MCF 10A (cell line): Measurements from ENCODE around the gene LNPEP. TPM values are rescaled to one million over a fixed set of nuclear protein-coding genes. Genes with fewer than 3 reads are reported as not detected.
"Not testable (repeated sequence)": the region's sequence is repeated elsewhere in the genome, so short reads cannot be mapped to it uniquely, and the experiment has no call there.

Experiments
- BruUV-seq: library from RNA; stranded (reverse); fragments of 400-500 nt; replicated peaks from 2 replicates; lab custom pipeline; 2021; lab: Mats Ljungman, UMichigan
- CTCF ChIA-PET: fragments of 300-600 bp; sonication (Branson Sonifier 250); formaldehyde crosslinking; extraction: SDS; loops from one replicate; lab custom pipeline; 2021; ENCODE audit warnings: antibody characterized with exemption, inconsistent platforms; lab: Yijun Ruan, JAX
- POLR2A ChIA-PET: fragments of 300-600, 350-650 bp; sonication (Branson Sonifier 250); formaldehyde crosslinking; extraction: SDS; loops from one replicate; lab custom pipeline; 2020; ENCODE audit warnings: antibody characterized with exemption, inconsistent platforms; lab: Yijun Ruan, JAX
- DNase-seq: peaks from one replicate; pipeline ENCODE4 v3.0.0-alpha.2; 2018; ENCODE audit not compliant: unreplicated experiment
- H3K27ac Mint-ChIP-seq: one replicate; pipeline ENCODE4 v1.8.0; 2022; ENCODE audit warnings: mild to moderate bottlenecking, low read depth, mixed read lengths; ENCODE audit not compliant: unreplicated experiment
- H3K27me3 Mint-ChIP-seq: one replicate; pipeline ENCODE4 v1.8.0; 2022; ENCODE audit warnings: mixed read lengths; ENCODE audit not compliant: insufficient read depth, unreplicated experiment
- H3K36me3 Mint-ChIP-seq: one replicate; pipeline ENCODE4 v1.8.0; 2022; ENCODE audit warnings: mild to moderate bottlenecking, moderate library complexity, mixed read lengths; ENCODE audit not compliant: insufficient read depth, unreplicated experiment
- H3K4me1 Mint-ChIP-seq: one replicate; pipeline ENCODE4 v1.8.0; 2022; ENCODE audit warnings: mixed read lengths; ENCODE audit not compliant: insufficient read depth, unreplicated experiment
- H3K4me3 Mint-ChIP-seq: one replicate; pipeline ENCODE4 v1.8.0; 2022; ENCODE audit warnings: mild to moderate bottlenecking, moderate library complexity, mixed read lengths; ENCODE audit not compliant: unreplicated experiment
- H3K9me3 Mint-ChIP-seq: one replicate; pipeline ENCODE4 v1.8.0; 2022; ENCODE audit warnings: mixed read lengths; ENCODE audit not compliant: unreplicated experiment
- intact Hi-C: fragments of 100-400 bp; cut with micrococcal nuclease; formaldehyde crosslinking; loops from 2 replicates; pipeline ENCODE4 v1.14.1; 2022
- total RNA-seq: library from RNA; stranded (reverse); gene quantifications from 2 replicates; pipeline ENCODE4 v1.2.3, GENCODE V29; 2022
- TF ChIP-seq, protein P1 (sequence below): fragments of 200-600 bp; IDR thresholded peaks from one replicate; pipeline ENCODE4 v1.8.0; 2022; ENCODE audit warnings: antibody characterized with exemption, mild to moderate bottlenecking; ENCODE audit not compliant: unreplicated experiment

The LNPEP gene
- total RNA-seq, 1 experiment from 2014 or later: 26.4 TPM

- H3K4me3 Mint-ChIP-seq: no peak overlapping the region
- no TSS peak for BruUV-seq
- intact Hi-C loops: no loop called here
- H3K27me3 Mint-ChIP-seq: no peaks in the 10 kb centered on the region
- TF ChIP-seq, protein P1, sequence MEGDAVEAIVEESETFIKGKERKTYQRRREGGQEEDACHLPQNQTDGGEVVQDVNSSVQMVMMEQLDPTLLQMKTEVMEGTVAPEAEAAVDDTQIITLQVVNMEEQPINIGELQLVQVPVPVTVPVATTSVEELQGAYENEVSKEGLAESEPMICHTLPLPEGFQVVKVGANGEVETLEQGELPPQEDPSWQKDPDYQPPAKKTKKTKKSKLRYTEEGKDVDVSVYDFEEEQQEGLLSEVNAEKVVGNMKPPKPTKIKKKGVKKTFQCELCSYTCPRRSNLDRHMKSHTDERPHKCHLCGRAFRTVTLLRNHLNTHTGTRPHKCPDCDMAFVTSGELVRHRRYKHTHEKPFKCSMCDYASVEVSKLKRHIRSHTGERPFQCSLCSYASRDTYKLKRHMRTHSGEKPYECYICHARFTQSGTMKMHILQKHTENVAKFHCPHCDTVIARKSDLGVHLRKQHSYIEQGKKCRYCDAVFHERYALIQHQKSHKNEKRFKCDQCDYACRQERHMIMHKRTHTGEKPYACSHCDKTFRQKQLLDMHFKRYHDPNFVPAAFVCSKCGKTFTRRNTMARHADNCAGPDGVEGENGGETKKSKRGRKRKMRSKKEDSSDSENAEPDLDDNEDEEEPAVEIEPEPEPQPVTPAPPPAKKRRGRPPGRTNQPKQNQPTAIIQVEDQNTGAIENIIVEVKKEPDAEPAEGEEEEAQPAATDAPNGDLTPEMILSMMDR: no peak
- H3K36me3 Mint-ChIP-seq: no peaks in the 10 kb centered on the region
- POLR2A ChIA-PET: no interaction called here
- no peak for DNase-seq
- no peaks in the 10 kb centered on the region for H3K4me1 Mint-ChIP-seq
- no peak overlapping the region for H3K27ac Mint-ChIP-seq
- no peaks in the 10 kb centered on the region for H3K9me3 Mint-ChIP-seq
- CTCF ChIA-PET: no interaction called here
These were observed 141.4 kb downstream of the LNPEP start for GRCh38 chr5:97077246-97077645.

GRCh38 chr5:97078958-97079743 is 143.3 kb downstream of the LNPEP start:
- BruUV-seq: no TSS peak
- peak; percentile 6 for DNase-seq
- no peaks in the 10 kb centered on the region for H3K9me3 Mint-ChIP-seq
- no peaks in the 10 kb centered on the region for H3K4me1 Mint-ChIP-seq
- H3K36me3 Mint-ChIP-seq: no peaks in the 10 kb centered on the region
- POLR2A ChIA-PET: interaction anchor here (0.5 kb wide), 1 partner anchor 51 kb away, joined by 3 read pairs; no protein-coding TSS in a partner anchor
- TF ChIP-seq, protein P1: no peak
- intact Hi-C loops: no loop called here
- CTCF ChIA-PET: no interaction called here
- H3K27me3 Mint-ChIP-seq: no peaks in the 10 kb centered on the region
- H3K4me3 Mint-ChIP-seq: no peak overlapping the region
- no peak overlapping the region for H3K27ac Mint-ChIP-seq

DNA sequence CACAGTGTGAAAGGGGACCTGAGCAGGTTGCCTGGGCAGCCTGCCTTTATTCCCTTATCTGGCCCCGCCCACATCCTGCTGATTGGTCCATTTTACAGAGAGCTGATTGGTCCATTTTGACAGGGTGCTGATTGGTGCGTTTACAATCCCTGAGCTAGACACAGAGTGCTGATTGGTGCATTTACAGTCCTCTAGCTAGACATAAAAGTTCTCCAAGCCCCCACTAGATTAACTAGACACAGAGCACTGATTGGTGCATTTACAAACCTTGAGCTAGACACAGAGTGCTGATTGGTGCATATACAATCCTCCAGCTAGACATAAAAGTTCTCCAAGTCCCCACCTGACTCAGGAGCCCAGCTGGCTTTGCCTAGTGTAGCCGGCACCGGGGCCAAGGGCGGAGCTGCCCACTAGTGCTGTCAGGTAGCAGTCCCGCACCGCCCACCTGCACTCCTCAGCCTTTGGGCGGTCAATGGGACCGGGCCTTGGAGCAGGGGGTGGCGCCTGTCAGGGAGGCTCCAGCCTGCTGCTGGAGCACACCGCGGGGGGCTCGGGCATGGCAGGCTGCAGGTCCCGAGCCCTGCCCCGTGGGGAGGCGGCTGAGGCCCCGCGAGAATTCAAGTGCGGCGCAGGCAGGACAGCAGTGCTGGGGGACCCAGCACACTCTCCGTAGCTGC is 149.0 kb downstream of the LNPEP start:
- ChIA-PET CTCF (interaction anchor here (0.6 to 1.6 kb wide), 2 partner anchors 9 to 196 kb away, joined by 3 to 4 read pairs; no protein-coding TSS in a partner anchor), POLR2A (interaction anchor here (0.6 kb wide), 1 partner anchor 56 kb away, joined by 3 read pairs; no protein-coding TSS in a partner anchor)
- BruUV-seq, H3K4me1 Mint-ChIP-seq, H3K27ac Mint-ChIP-seq, H3K4me3 Mint-ChIP-seq, DNase-seq, intact Hi-C loops, H3K9me3 Mint-ChIP-seq, H3K36me3 Mint-ChIP-seq: not testable (repeated sequence)
- peaks cover 12% of the 10 kb centered on the region for H3K27me3 Mint-ChIP-seq

DNA sequence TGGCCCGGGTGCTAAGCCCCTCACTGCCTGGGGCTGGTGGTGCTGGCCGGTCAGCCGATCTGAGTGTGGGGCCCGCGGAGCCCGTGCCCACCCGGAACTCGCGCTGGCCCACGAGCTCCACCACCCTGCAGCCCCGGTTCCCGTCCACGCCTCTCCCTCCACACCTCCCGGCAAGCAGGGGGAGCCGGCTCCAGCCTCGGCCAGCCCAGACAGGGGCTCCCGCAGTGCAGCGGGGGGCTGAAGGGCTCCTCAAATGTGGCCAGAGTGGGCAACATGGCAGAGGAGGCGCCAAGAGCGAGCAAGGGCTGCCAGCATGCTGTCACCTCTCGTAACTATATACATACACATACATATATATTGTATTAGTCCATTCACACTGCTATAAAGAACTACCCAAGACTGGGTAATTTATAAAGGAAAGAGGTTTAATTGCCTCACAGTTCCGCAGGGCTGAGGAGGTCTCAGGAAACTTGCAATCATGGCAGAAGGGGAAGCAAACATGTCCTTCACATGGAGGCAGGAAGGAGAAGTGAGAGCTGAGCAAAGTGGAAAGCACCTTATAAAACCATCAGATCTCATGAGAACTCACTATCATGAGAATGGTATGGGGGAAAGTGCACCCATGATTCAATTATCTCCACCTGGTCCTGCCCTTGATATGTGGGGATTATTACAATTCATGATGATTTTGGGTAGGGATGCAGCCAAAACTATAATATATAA is 149.7 kb downstream of the LNPEP start:
- Mint-ChIP-seq H3K9me3 (no peaks in the 10 kb centered on the region), H3K27ac (no peak overlapping the region), H3K4me1 (no peaks in the 10 kb centered on the region), H3K4me3 (no peak overlapping the region), H3K36me3 (no peaks in the 10 kb centered on the region), H3K27me3 (peaks cover 19% of the 10 kb centered on the region)
- intact Hi-C loops: no loop called here
- no peak for DNase-seq
- TF ChIP-seq, protein P1: no peak
- no TSS peak for BruUV-seq
- ChIA-PET POLR2A (no interaction called here), CTCF (interaction anchor here (0.6 to 1.6 kb wide), 2 partner anchors 9 to 197 kb away, joined by 3 to 4 read pairs; no protein-coding TSS in a partner anchor)

Other genes starting within 250 kb of the LNPEP start
- 23.2 and 26.3 TPM in 2 replicates for gene ERAP1, start 128.1 kb upstream of the LNPEP start, total RNA-seq
- gene ERAP2, start 59.6 kb upstream of the LNPEP start, total RNA-seq: 2.5 and 3.9 TPM in 2 replicates
- not detected in 2 replicates for gene LIX1, start 206.5 kb downstream of the LNPEP start, total RNA-seq
- 45.7 and 50.9 TPM in 2 replicates for gene RIOK2, start 247.2 kb downstream of the LNPEP start, total RNA-seq